Measurements from ENCODE around the gene MYLK4.

Gene MYLK4

DNA sequence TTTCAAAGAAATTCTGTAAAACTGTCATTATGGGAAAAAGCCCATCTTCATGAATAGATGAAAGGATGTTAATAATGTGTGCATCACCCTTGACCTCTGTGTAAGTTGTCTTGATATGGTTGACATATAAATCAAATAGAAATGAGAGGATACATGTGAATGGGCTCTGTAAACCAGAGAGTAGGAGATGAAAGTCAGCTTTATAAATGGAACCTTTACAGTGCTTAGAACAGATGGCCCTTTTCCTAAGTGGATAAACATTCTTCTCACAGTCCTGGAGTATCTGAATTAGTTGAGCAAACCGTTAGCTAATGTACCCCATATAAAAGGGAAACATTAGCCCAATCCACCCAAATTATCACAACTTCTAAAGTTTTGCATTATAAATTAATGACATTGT is 57.5 kb downstream of the MYLK4 start:
- no peak for DNase-seq

- no peak for DNase-seq
These were observed 62.2 kb downstream of the MYLK4 start for GRCh38 chr6:2688401-2689064.

DNA sequence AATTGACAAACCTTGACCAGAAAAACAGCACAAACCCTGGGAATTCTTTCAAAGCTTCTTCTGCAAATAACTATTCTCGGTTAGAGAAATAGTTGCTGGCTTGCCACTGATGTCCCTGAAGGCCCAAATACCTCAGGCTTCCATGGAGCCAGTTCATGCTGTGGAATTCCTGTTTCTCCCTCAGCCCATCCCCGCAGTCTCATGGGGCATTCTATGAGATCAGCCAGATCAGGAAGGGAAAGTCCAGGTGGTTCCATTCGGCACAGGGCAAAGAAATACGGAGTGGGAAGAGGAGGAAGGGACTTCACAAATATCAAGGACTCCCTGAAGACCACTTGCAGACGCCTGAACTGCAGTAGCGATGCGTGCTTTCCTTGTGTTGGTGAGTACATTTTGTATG is 63.3 kb downstream of the MYLK4 start:
- no peak for DNase-seq

DNA sequence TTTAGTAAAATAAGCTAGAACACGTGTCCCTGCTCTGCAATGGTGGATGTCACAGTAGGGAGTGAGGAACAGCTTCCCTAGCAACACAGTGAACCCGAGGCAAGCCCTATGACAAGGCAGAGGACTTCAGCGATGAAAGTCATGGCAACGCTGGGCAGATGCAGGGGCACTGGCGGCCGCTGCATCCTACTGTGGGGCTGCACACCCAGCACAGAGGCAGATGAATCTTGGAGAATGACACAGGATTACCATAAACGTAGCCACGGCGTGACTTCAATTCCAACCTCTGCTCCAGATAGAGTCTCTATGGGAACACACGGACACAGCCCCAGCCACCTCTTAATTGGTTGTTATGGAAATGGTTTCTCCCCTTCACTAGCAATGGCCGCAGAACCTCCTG is 64.2 kb downstream of the MYLK4 start:
- DNase-seq = no peak

- DNase-seq = no peak
These were observed 65.7 kb downstream of the MYLK4 start for GRCh38 chr6:2684766-2685754.

DNA sequence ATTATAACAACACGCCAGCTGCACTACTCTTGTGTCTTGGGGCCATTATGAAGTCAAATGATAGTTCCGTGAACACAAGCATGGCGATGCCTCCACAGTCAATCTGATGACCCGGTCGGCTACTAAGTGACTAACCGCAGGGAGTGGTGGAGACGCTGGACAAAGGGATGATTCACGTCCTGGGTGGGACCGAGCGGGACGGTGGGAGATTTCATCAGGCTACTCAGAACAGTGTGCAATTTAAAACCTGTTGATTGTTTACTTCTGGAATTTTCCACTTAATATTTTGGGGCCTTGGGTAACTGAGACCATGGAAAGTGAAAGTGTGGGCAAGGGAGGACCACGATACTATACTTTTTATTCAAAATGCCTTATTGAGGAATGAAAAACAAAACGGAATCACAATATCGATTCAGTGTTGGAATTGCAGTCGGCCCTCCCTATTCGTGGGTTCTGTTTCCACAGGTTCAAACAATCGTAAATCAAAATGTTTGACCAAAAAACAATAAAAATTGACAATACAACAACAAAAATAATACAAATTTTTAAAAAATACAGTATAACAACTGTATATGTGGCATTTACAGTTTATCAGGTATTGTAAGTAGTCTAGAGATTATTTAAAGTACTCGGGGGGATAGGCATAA is 66.5 kb downstream of the MYLK4 start:
- DNase-seq = no peak

DNA sequence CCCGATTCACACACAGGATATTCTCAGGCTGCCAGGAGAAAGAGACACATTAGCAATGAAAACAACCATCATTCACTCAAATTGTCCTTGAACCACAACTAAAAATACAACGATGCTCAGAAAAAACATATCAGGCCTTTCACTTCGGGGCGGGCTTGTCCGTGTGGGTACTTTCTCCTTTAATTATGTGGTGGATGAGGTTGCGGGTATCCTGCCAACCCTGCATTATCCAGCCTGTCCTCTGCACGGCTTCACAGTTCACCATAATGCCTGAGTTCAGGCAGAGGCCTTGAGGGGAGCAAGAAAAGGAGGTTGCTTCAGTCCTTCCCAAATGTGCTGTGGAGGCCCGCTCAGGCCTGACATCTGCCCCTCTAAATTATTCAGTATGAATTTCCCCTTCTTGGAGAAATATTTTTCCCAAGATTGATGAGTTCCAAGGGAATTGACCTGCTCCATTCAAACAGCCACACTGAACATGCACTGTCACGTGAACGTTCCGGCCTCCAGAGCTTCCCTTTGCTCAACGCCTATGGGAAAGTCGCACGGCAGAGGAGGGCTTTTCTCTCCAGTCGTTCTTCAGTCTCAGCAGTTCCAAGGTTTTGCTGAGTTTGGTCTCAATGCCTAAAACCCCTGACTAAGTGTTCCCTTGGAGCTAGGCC is 70.3 kb downstream of the MYLK4 start:
- DNase-seq = no peak

DNA sequence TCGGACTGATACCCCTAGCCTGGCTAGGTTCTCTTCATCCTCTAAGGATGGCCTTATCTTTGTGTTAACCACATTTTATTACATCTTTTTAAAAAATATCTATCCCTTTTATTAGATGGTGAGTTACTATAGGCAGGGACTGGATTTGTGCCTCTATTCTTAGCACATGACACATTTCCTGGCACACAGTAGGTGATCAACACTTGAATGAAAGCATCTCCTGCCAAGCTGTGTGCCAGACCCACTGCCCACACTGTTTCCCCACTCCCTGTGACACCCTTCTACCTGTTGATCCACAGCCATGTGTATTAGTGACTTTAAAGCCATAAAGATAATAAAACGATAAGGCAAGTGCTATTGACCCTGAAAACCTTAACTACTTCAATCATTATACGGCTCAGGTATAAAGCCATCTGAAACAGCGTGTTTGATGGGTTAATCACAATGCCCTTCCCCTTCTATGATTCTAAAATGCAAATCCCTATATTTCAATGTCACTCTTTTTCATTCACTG is 73.6 kb downstream of the MYLK4 start:
- DNase-seq = no peak

DNA sequence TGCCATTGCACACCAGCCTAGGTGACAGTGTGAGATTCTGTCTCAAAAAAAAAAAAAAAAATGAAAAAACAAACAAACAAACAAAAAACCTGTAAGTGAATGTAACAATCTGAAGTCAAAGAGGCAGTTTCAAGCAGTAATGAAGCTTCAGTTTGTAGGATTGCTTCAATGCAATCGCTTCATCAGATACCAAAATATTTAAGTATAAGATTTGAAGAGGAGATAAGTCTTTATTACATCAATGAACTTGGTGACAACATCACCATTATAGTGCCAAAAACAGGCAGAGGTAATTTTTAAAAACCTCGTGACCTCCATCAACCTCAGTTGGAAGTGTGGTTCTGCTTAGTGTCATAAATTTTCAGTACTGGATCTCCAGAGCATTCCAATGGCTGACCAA is 74.7 kb downstream of the MYLK4 start:
- no peak for DNase-seq

GRCh38 chr6:2674857-2675256 is 75.9 kb downstream of the MYLK4 start:
- no peak for DNase-seq

DNA sequence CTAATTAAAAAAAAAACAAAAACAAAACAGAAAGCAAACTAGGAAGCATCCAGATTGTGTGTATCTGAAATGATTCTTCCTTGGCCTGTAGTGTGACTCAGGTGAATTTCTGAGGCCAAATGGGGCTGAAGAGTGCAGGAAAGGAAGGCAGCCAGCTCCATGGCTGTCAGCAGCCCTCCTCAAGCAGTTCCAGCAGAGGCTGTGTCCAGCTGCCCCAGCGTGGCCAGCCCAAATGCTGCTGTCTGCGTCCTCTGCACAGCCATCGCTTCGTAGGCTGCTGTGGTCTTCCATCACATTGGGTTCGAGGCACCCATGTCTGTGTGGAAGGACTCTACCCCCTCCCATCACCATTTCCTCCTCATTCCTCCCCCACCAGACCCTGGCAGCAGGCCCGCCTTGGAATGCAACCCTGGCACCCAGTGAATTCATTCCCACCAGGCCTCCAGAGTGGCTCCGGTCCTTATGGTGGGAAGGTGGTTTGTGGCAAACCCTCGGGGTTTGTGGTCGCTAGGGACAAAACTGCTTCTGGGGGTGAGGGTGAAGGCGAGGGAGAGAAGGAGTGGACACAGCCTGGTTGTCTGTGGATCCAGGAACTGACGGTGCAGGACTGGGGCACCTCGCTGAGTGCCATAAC is 81.5 kb downstream of the MYLK4 start:
- no peak for DNase-seq

DNA sequence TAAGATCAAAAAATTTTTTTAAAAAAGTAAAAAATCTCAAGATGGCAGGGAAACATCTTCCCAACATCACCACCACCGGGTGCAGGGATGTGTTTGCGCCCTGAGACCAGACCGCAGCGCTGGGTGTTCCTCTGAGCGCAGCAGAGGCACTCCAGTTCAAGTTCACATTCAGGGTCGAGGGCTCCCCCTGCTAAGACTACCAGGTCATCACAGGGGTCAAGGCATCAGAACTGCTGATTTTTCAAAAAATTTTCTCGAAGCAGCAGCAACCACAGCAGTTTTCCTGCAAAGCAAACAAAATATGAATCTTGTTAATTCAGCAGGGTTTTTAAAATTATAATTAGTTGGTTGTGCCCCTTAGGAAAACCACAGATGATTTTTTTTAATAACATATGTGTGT is 83.1 kb downstream of the MYLK4 start:
- DNase-seq = no peak

DNA sequence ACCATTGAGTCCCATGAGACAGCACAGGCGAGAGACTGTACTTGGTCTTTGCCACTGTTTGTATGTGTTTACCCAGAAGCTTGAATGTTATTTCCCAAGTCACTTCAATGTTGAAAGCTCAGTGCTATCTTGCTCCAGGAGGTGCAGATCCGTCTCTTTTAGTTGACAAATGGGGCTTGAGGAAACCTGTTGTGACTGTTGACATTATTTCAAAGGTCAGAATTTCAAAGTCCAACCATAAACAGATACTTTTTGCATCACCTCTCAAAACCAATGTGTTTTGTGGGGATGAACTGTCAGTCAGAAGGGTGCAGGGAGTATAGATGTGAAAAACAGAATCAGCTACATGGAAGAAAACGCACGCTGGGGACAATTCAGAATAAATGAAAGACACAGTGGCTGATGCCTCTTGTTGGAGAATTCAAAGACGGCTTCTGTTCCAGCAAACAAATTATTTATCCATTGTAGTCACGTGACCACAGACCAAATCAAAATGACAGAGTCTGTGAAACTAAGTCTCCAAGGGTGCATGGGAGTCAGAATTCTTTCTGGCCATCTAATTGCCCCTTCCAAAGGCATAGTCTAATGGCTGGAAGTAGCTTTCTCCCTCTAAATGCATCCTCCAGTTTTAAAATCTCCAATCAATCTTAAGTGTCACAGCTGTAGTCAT is 83.7 kb downstream of the MYLK4 start:
- DNase-seq = no peak

DNA sequence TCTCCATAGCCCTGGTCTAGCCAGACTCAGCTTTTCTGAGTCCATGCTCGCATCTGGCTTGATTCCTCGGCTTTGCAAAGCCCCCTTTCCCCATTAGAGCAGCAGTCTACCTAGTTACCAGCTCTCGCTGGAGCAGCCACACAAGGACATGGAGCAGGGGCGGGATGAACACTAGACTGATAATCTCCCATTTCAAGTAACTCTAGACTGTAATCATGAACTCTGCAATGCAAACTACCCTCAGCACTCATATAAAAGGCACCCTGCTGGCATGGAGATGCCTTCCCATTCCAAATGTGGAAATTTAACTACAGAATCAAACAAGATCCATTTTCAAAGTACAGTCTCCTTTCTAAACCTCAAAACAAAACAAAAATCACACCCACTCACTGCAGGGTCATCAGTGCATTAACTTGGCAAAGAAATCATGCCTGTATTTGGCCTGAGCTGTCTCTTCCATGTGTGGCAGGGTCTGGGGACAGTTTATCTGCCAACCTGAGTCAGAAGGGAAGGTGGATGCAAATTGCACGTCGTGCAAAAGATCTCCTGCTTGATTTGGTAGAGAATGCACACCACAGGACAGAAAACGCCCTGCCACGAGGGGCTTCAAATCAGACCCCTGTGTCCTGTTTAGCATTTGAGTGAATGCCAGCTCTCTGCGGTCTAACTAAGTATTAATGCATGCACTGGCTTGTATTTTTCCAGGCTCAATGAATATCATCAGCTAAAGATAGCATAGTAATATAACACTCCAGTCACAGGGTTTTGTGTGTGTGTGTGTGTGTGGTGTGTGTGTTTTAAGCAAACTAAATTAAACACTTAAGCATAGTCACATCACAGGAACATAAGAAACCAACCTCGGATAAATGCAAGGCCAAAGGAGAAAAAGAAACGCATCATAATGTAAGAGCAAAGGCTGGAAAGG is 85.3 kb downstream of the MYLK4 start:
- no peak for DNase-seq

GRCh38 chr6:2663123-2663522 is 87.6 kb downstream of the MYLK4 start:
- peak; percentile 18 for DNase-seq

DNA sequence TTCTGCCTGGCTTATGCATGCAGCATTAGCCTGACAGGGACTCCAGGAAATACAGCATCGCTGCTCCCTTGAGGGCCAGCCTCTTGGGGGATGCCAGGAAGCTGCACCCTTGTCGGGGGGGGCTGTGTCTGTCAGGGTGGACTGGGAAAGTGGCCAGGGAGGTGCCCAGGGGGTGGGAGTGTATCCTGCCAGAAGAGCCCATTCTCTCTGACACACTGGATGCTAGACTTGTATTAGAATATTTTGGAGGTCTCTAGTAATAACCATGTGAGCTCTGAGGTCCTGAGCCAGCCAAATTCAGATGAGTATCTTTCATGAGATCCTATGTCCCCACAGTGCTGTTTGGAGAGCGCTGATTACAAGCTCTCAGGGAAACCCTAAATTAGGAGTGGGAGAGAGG is 89.1 kb downstream of the MYLK4 start:
- DNase-seq = no peak

DNA sequence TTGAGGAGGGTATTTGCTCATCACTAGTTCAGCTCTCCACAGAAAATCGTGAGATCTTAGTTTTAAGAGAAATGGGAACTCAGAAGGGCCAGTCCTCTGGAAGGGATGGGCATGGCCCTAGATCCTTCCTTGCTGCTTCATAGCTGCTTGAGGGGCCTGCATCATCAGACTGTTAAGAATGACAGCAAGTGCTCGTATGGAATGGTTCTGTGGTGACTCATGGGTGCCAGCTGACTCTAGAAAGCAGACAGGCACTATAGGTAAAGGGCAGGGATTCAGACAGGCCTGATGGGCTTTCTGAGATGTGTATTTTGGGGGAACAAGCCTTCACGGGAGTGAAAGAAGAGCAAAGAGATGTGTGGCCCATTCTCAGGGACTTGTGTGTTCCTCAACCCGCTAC is 90.8 kb downstream of the MYLK4 start:
- no peak for DNase-seq

- no peak for DNase-seq
These were observed 91.3 kb downstream of the MYLK4 start for GRCh38 chr6:2659381-2659780.

DNA sequence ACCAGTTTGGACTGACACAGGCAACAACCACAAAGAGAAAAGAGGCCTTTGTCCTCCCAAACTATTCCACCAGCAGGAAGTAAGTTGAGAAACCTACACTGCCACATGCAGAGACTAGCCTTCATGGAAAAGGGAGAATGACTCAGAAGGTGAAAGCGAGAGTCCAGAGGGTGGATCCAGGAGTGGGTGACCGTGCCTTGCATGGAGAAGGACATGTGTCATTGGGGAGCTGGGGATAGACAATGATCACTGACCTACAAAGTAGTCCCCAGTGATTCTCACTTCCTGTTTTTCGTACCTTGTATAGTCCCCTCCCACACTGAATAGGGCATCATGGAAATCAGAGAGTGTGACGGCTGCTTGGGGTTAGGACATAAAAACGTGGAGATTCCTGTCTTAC is 91.9 kb downstream of the MYLK4 start:
- peak; percentile 16 for DNase-seq

DNA sequence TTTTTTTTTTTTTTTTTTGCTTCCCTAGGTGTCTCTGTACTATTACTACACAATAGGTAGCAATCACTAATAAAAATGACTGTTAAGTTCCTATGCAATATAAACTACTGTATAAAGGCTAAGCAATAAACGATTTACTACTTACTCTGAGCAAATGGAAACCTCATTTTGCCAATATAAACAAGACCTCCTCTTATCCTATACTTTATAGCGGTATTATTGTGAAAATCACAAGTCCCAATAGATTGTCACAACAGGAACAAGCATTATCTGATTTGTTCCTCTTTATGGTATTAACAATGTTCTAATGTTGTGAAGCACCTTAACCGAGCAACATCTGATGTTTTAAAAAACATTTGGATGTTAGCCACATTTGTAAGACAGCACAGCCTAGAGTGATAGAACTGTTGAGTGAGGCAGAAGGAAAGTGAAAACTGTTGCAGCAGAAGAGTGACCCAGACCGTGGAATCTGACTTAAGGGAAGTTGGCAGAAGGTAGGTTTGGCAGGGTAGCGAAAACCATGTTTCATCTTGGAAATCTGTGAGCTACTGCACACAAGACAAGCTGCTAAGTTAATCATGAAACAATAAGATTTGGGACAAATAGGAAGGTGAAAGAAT is 94.2 kb downstream of the MYLK4 start:
- DNase-seq = no peak
